Astrocyte (in vitro differentiated cells and primary cell): ENCODE results near the gene CDC42EP4.

ENCODE experiments used
- EZH2 ChIP-seq: IDR thresholded peaks from 2 replicates; pipeline ENCODE4 v1.6.1; 2012; ENCODE audit warnings: mild to moderate bottlenecking, low read length, inconsistent platforms; ENCODE audit not compliant: insufficient read depth
- TF ChIP-seq, protein P1 (sequence below): IDR thresholded peaks from 2 replicates; pipeline ENCODE4 v1.5.1; 2011; ENCODE audit warnings: low read depth, mild to moderate bottlenecking, inconsistent platforms, low read length, moderate library complexity; ENCODE audit not compliant: insufficient read depth

DNA sequence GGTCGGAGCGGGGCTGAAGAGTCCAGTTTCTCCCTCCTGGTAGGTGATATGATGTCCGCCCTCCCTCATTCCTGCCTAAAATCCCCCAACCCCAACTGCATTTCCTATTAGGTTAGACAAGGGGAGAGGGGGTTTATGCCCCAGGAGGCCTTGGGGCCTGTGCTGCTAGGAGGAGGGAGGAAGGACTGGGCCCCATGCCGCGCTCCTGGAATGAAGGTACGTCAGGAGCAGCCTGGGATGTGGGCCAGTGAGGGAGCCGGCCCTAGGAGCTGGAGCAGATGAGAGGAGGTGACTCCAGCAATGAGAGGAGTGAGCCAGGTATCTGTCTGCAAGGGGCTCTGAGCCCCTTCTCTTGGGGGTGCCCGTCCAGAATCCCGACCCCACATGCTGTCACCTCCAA lies 46.9 kb upstream of the CDC42EP4 start:
- TF ChIP-seq, protein P1, sequence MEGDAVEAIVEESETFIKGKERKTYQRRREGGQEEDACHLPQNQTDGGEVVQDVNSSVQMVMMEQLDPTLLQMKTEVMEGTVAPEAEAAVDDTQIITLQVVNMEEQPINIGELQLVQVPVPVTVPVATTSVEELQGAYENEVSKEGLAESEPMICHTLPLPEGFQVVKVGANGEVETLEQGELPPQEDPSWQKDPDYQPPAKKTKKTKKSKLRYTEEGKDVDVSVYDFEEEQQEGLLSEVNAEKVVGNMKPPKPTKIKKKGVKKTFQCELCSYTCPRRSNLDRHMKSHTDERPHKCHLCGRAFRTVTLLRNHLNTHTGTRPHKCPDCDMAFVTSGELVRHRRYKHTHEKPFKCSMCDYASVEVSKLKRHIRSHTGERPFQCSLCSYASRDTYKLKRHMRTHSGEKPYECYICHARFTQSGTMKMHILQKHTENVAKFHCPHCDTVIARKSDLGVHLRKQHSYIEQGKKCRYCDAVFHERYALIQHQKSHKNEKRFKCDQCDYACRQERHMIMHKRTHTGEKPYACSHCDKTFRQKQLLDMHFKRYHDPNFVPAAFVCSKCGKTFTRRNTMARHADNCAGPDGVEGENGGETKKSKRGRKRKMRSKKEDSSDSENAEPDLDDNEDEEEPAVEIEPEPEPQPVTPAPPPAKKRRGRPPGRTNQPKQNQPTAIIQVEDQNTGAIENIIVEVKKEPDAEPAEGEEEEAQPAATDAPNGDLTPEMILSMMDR, result no peak
- no peak for TF ChIP-seq EZH2
